ENCODE data around the gene PLPPR1.

PLPPR1 gene

GRCh38 chr9:101028346-101029314 is at the start of gene PLPPR1:
PLPPR1 (plus strand) TSS chr9:101028727.
- CTCF ChIA-PET, result no interaction called here
- DNase-seq (ENCODE audit: low read depth, low spot score), result no peak
- POLR2A ChIA-PET, result no interaction called here
- peak; percentile 9 for TF ChIP-seq CTCF (IDR thresholded peaks at IDR 0.05; ENCODE audit: insufficient read depth, low read length, missing control alignments)
- peak within 1 kb of the TSS; percentile 59 for H3K4me3 ChIP-seq (ENCODE audit: low read depth, low read length)

GRCh38 chr9:100989731-100990130 is 38.8 kb upstream of the PLPPR1 start:
- ChIA-PET CTCF (no interaction called here), POLR2A (no interaction called here)
- no peak overlapping the region for H3K4me3 ChIP-seq (ENCODE audit: low read depth, low read length)
- no peak for DNase-seq (ENCODE audit: low read depth, low spot score)
- no peak for TF ChIP-seq CTCF (IDR thresholded peaks at IDR 0.05; ENCODE audit: insufficient read depth, low read length, missing control alignments)

- TF ChIP-seq CTCF (IDR thresholded peaks at IDR 0.05; ENCODE audit: insufficient read depth, low read length, missing control alignments), result no peak
- ChIA-PET POLR2A (no interaction called here), CTCF (no interaction called here)
- H3K4me3 ChIP-seq (ENCODE audit: low read depth, low read length), result no peak overlapping the region
- no peak for DNase-seq (ENCODE audit: low read depth, low spot score)
Measured at GRCh38 chr9:100990605-100991381, 37.7 kb upstream of the PLPPR1 start.

- DNase-seq (ENCODE audit: low read depth, low spot score), result no peak
- CTCF ChIA-PET, result no interaction called here
- H3K4me3 ChIP-seq (ENCODE audit: low read depth, low read length), result no peak overlapping the region
- POLR2A ChIA-PET, result no interaction called here
- no peak for TF ChIP-seq CTCF (IDR thresholded peaks at IDR 0.05; ENCODE audit: insufficient read depth, low read length, missing control alignments)
Measured at GRCh38 chr9:100992632-100993031, 35.9 kb upstream of the PLPPR1 start.

- CTCF ChIA-PET, result no interaction called here
- POLR2A ChIA-PET, result no interaction called here
- TF ChIP-seq CTCF (IDR thresholded peaks at IDR 0.05; ENCODE audit: insufficient read depth, low read length, missing control alignments), result no peak
- DNase-seq (ENCODE audit: low read depth, low spot score), result no peak
- no peak overlapping the region for H3K4me3 ChIP-seq (ENCODE audit: low read depth, low read length)
Measured at GRCh38 chr9:100999906-101000544, 28.5 kb upstream of the PLPPR1 start.

GRCh38 chr9:101005246-101005645 is 23.3 kb upstream of the PLPPR1 start:
- ChIA-PET POLR2A (no interaction called here), CTCF (no interaction called here)
- H3K4me3 ChIP-seq (ENCODE audit: low read depth, low read length), result no peak overlapping the region
- no peak for DNase-seq (ENCODE audit: low read depth, low spot score)
- TF ChIP-seq CTCF (IDR thresholded peaks at IDR 0.05; ENCODE audit: insufficient read depth, low read length, missing control alignments), result no peak

Measured in AG04449 (cell line).